ENCODE measurements around the gene GRIN2C.

The GRIN2C gene

DNA sequence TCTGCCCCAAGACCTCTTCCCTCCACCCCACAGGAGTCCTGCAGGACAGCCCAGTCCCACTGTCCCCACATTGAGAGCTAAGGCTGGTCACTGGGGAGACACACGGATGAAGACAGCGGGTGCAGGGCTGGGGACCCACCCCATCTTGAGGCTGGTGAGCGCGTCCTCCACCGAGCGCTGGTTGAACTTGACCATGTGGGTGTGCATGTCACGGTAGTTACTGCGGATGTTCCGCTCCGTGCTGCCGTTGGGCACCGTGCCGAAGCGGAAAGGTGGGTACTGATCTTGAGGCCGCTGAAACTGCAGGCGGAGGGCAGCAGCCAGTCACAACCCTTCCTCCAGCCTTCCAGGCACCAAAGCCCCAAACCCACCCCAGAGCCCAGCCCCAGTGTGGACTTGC lies 13.1 kb downstream of the GRIN2C start:
- DNase-seq (ENCODE audit: low read depth in 2 of 2) = no peak

DNA sequence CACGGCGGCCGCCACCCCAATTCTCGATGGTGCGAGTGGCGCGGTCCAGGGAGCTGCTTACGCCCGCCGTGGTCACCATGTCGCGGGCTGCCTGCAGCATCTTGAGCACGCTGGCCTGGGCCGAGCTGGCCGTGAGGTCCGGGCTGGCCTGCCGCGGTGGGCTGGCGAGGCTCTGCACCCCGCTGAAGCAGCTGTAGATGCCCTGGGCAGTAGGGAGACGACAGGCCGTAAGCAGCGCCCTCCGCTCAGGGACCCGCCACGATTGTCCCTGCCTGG lies 16.4 kb downstream of the GRIN2C start:
- no peak for DNase-seq (ENCODE audit: low read depth in 2 of 2)

DNA sequence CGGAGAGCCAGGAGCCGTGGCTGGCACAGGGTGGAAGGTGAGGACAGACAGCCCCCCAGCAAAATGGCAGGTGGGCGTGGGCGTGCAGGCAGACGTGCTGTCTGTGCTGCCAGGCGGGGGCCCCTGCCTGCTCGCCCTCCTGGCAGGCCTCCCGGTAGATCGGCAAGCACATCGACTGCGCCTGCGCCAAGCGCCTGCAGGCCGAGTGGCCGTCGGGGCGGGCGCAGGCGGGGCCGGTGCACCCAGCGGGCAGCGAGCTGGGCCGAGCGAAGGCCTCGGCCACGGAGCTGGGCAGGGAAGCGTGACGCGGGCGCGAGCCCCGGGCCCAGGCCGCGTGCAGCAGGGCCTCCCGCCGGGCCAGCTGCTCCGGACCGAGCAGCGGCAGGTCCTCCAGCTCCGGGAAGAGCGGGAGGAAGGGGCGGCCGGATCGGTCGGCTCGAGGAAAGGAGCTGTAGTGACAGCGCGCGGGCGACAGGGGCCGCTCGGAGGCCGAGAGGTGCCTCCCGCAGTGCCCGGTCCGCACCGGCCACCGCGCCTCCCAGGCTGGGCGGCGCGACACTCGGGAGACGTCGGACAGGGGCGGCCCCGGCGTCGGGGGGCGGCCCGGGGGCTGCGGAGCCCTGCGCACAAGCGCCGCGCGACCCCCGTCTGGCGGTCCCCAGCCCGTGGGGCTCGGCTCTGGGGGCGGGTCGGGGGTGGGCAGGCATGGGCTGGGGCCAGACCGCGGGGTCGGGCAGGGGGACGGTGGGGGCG lies 16.9 kb downstream of the GRIN2C start:
- DNase-seq (ENCODE audit: low read depth in 2 of 2) = no peak

DNA sequence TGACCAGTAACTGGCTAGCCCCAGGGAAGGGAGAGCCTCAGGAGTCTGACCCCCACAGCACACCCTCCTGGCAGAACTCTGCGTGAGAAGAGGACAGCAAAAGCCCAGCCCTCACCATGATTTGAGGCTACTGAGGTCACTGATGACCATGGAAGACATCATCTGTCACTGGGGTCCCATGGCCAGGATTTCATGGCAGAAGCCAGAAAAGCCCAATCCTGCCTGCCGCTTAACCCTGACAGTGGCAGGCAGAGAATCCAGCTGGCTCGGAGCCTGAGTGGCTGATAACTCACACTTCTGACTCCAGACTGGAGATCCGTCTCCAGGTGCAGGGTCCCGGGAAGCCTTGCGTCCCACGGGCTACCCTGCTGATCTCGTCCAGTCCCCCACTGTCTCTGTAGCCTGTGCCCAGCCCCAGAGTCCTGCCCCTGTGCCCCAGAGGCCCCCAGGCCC lies 17.5 kb downstream of the GRIN2C start:
- DNase-seq (ENCODE audit: low read depth in 2 of 2) = no peak

DNA sequence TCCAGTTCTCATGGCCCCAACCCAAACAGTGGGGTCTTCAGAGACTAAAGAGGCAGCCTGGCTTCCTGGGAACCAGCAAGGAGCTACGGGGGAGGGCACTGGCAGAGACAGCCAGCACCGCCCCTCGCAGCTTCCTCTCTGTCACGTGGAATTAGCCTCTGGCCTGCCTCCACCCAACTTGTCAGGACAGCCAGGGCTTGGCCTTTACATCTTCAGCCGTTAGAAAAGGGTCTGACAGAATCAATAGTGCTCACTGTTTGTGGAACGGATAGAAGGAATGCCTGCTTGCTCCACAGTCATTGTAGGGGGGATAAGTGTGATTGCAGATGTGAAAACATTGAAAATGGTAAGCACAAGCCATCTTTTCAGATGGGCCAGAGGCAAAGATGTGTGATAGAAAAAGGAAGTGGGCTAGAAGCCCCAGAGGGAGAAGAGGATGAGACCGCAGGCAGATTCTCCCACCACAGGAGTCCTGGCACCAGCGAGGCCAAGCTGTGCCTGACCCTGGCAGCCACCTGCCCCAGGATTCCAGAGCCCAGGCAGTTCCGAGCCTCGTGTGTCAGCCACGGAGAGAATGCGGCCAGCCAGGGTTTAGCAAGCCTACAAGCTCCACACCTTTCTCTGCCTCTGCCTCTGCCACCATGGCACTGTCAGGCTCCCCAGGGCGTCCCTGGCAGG lies 18.6 kb downstream of the GRIN2C start:
- DNase-seq (ENCODE audit: low read depth in 2 of 2) = no peak

DNA sequence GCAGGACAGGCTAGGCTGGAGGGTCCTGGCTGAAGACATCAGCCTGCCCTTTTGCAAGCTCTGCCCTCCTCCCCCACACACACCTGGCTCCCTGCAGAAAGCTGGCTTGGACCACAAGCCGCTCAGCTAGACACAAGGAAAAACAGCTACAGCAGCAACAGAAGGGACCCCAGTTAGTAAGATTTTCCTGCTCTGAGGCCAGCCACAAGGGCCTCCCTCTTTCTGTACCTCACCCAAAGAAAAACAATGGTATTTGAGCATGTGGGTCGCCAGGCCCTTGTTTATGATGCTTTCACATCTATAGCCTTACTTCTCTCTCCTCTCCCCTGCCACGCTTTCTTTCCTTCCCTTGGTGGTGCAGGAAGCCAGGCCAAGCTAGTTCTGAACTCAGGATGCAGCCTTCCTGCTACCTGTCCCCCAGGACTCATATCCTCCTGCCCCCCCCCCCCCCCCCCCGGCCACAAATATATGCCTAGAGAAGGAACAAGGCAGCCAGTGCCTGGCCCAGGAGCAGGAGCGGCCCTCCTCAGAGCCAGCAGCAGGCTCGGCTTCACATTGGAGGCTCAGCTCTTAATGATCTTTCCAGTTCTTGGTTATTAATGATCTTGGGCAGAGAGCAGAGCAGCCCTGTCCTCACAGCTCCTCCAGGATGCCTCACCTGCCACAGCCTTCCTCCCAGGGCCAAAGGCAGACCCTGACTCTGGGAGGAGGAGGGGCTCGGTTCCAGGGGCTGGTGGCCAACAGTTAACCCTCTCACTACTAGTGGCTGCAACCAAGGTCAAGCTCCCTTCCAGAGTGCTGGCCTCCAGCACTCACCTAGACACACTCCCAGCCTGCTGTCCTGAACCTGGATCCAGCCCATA lies 19.5 kb downstream of the GRIN2C start:
- no peak for DNase-seq (ENCODE audit: low read depth in 2 of 2)

DNA sequence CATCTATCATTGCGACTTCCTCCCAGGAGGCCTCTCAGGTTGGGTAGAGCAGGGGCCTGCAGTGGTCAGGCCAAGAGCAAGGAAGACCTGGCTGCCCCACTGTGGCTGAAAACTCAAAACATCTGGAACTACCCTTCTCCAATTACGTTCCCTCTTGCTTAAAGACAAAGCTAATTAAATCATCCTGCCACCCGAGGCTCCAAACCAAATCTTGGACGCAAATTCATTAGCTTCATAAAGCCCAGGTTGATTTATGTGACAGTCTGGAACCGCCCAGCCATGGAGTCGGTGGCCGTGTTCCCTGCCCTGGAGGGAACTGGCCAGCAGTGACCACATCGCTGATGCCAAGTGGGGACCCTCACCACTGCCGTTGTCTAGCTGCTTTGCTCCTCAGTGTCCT lies 21.4 kb downstream of the GRIN2C start:
- DNase-seq (ENCODE audit: low read depth in 2 of 2) = no peak

DNA sequence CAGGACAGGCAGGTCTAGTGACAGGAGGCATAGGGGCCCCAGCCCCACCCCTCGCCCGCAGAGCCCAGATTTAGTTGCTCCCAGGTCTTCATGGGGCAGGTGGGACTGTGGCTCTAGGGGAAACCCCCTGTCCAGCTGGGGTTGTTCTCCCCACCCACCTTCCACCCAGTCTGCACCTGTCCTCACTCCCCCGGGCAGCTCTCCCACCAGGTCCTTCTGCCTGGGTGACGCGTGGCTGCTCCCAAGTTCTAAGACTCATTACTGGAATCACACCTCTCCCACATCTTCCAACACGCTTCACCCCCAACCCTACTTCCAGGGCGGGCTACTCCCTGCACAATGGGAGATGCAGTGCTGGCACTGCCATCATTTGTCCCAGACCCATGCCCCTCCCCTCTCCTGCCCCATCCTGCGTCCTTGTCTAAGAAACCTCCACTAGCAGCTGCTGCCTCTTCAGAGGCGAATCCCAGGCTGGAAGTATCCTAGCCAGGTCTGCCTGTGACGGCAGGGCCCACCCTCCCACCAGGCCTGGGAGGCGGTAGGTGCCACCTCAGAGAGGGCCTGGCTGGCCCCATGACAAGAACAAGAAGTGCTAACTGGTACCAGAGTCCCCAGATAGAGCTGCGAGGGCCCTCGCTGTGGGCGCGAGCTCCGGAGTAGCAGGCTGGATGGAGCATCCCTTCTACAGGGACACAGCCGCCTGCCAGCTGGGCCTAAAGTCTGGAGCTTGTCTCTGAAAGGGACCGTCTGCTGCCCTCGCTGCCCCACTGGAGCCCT lies 22.8 kb downstream of the GRIN2C start:
- DNase-seq (ENCODE audit: low read depth in 2 of 2) = no peak

DNA sequence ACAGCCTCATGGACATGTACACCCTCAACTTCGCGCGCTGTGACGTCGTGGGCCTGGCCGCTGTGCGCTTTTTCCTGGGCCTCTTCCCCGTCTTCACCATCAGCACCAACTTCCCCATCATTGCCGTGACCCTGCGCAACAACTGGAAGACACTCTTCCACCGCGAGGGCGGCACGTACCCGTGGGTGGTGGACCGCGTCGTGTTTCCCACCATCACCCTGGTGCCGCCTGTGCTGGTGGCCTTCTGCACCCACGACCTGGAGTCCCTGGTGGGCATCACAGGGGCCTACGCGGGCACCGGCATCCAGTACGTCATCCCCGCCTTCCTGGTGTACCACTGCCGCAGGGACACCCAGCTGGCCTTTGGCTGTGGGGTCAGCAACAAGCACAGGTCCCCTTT lies 23.5 kb downstream of the GRIN2C start:
- DNase-seq (ENCODE audit: low read depth in 2 of 2) = no peak

DNA sequence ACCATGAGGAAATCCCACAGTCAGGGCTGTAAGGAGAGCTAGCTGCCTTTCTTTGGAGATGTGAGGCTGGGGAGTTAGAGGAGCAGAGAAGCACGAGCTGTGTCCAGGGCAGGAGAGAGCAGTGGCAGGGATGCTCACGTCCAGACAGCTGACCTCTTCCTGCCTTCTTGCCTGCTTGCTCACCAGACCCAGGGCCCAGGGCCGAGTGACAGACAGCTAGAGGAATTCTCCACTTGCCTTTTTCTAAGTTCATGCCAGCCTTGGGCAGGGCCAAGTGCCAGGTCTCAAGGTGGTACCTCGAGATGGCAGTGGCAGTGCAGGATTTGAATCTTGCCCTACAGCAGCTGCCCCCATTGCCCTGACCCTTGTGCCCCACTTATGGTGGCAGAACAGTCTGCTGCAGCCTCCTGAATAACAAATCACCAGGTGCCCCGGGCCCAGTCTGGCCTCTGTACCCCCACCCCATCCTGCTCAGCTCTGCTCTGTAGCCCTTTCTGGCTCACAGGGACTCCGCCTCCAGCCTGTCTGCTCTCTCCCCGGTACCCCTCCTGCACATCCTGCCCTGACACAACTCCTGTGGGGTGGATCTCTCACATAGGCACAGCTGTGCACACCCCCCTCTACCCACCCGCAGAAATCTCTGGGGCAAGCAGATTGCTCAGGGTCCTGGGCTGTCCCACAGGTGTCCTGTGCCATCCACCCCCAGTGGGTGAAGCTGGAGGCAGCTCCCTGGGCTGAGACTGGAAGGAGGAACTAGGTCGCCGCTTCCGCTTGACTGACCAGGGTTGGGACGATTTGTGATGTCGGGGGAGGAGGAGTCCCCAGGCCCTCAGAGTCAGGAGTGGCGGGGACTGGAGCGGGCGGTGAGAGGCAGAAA lies 25.9 kb downstream of the GRIN2C start:
- DNase-seq (ENCODE audit: low read depth in 2 of 2) = no peak

DNA sequence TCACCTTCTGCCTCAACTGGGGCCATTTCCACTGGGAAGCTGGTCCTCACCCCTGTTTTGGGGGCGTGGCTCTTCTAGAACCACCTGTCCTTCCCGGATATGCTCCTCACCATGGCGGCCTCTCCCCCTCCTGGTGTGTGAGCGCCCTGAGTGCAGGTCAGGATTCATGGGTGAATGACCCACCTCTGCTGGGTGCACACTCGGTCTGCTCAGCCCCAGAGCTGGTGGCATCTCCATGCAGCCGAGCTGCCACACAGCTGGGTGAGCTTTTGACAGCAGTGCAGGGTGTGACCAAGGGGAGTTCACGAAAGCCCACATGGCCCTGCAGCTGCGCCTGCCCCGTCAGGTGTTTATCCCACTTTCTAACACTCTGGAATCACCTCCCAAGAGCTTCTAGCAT lies 27.3 kb downstream of the GRIN2C start:
- no peak for DNase-seq (ENCODE audit: low read depth in 2 of 2)

DNA sequence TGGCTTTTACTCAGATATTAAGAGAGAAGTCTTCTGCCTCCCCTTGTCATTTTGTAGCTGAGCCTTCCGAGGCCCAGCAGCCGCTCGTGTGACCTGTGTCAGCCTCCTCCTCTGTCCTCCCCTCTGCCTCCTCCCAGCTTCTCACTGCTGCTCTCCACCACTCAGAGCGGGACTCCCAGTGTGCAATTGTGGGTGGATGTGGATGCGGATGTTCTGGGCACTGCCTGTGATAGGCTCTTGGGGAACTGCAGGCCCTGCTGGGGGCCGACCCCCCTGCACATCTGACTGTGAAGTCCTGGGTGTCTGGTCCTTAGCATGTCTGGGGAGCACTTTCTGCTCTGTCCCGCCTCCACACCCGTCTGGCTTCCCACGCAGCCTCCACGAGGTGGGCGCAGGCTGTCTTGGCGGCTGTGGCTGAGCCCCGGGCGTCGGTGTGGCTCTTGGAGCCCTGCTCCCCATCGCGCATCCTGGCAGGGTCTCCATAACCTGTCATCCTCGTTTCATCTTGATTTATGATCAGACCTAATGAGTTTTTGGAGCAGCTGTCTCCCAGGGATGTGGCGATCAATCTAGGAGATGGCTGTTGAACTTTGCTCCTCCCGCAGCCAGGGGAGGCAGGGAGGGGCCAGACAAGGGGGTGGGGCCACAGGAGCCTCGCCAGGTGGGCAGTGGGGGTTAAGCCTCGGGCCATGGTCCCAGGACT lies 28.1 kb downstream of the GRIN2C start:
- no peak for DNase-seq (ENCODE audit: low read depth in 2 of 2)

DNA sequence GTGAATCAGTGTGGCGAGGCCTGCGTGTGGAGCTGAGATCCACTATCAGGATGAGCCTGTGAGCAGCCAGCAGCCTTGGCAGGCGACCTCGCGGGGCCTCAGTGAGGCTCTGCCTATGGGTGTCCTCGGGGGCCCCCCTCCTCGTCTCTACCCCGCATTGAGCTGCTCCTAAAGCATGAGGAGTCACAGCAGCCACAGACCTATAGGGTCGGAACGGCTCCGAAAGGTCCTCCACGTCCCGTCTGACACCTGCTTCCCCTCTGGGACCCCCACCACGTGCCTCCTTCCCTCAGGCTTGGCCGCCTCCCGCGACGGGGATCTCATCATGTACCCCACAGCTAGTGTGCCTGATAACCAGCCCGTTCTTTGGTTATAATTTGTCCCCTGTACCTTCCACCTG lies 28.8 kb downstream of the GRIN2C start:
- DNase-seq (ENCODE audit: low read depth in 2 of 2) = no peak

DNA sequence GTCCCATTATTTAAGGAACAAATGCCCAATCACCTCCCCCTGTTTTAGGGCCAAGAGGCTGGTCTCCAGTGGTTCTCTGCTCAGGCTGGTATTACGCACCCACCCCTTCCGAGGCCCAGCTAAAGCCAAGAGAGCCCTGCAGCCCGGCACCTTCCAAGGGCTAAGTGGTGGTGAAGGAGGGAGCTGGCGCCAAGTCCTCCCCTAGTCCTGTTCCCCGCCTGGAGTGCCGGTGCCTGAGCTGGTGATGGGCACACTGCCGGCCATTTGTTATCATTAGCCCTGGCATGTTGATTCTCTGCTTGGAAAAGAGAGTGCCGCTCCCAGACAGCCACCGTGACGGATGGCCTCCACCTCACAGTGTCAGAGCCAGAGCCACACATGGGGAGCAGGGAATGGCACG lies 31.9 kb downstream of the GRIN2C start:
- no peak for DNase-seq (ENCODE audit: low read depth in 2 of 2)

DNA sequence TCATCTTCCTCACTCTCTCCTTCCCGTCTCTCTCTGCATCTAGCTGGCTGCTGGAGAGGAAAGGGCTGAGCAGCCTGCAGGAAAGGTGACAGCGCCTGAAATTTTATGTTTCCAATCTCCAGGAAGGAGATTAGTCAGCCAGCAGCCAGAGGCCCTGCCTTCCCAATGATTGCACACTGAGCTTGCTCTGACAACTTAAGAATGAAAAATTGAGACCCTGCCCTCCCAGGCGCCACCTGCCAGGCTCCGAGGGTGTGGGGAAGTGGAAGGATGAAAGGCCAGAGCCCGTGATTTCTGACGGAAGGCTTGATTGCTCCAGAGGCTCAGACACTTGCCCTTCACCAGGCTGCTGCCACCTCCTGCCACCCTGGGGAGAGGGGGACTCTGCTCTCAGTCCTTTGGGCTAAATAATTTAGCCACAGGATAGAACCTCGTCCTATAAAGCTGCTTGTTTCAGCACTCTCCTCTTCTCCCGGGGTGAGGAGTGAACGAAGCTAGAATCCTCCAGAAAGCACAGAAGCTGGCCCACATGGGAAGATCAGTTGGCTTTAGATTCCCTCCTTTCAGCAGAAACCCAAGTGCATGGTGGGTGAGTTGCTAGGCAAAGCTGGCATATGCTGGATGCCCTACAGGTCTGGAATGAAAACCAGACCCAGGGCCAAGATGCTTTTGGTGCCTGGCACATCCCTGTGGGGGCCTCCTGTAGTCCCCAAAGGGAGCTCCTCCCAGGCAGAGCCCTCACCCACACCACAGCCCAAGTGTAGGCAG lies 33.5 kb downstream of the GRIN2C start:
- no peak for DNase-seq (ENCODE audit: low read depth in 2 of 2)

DNA sequence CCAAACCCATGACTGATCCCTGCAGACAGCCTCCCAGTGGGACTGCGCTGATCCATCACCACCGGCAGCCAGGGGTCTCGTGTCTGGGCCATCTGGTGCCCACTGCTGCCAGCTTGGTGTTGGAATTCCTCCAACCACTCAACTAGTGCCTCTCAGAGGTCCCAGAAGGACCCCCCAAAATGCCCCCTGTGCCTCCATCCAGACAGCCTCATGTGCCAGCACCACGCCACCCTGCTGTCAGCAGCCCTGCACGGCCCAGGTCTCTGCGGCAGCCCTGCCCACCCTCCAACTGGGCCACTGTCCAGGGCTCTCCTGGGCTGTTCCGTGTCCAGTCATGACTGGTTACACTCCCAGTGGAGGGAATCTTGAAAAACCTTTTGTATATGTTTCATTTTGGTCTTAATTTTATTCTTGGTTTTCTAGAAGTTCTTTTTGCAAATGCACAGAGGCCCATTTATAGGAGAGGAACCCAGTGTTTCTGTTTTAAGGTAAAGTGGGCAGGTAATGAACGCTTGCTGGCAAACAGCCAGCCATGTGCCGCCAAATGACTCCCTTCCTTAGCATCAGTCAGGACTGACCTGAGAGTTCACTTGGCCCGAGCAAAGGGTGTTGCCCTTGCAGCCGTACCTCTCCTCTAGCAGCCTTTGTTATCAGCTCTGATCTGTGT lies 34.6 kb downstream of the GRIN2C start:
- no peak for DNase-seq (ENCODE audit: low read depth in 2 of 2)

DNA sequence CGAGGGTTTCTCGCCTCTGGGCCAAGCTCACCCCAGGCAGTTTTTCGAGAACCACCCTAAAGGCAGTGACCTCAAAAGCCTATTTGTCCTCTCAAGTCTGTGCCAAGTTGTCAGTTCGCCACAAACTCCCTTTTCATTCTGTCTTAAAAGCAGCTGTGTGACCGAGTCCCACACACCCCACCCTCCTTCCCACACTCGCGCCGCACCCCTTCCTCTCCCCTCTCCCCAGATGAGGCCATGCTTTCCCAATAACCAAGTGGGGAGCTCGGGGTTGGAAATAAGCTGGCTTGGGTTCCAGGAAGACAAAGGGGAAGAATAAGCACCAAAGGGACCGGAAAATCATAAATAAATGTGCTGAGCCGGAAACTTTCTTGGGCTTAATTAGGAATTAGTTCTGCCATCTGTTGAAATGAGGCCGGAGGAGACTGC lies 36.7 kb downstream of the GRIN2C start:
- no peak for DNase-seq (ENCODE audit: low read depth in 2 of 2)

DNA sequence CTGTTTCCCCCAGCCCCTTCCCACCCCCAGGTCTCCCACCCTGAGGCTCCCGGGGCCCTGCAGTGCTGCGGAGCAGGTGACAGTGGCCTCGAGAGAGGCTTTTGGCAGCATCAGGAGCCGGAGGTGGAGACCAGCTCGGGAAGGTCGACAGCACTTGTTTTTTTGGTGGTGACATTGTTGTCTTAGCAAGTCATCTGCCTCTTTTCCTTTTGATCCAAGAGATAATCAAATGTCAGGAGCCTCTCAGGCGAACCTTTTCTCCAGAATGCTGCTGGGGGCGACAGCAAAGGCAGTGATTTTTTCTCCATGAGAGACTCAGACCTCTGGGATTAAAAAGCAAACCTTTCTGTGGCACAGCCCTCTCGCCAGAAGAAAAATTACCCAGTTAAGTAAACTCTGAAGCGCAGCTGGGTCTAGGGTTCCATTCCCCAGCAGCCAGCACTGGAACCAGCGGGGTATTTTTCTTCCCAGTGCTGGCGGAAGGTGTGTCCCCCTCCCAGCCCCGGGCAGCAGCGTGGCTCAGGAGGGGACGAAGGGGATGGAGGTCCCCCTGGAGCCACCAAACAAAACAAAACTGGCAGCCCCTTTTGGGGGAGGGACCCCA lies 37.2 kb downstream of the GRIN2C start:
- no peak for DNase-seq (ENCODE audit: low read depth in 2 of 2)

Data from activated CD8-positive, alpha-beta memory T cell treated with anti-CD3 and anti-CD28 coated beads for 4 hours (primary cell).